ENCODE results near the gene MCM9.

The MCM9 gene

GRCh38 chr6:118860363-118860762 is 74.6 kb downstream of the MCM9 start:
- DNase-seq = no peak

GRCh38 chr6:118859517-118860064 is 75.4 kb downstream of the MCM9 start:
- no peak for DNase-seq

- no peak for DNase-seq
Observed at GRCh38 chr6:118856301-118856700, 78.7 kb downstream of the MCM9 start.

- no peak for DNase-seq
Observed at GRCh38 chr6:118853408-118853807, 81.6 kb downstream of the MCM9 start.

GRCh38 chr6:118844915-118845314 is 90.0 kb downstream of the MCM9 start:
- DNase-seq = no peak

GRCh38 chr6:118843685-118844390 is 91.1 kb downstream of the MCM9 start:
- DNase-seq = no peak

GRCh38 chr6:118830691-118831090 is 104.3 kb downstream of the MCM9 start:
- DNase-seq = no peak

- no peak for DNase-seq
Observed at GRCh38 chr6:118829817-118830478, 105.0 kb downstream of the MCM9 start.

GRCh38 chr6:118826096-118826495 is 108.9 kb downstream of the MCM9 start:
- no peak for DNase-seq

GRCh38 chr6:118825661-118826060 is 109.3 kb downstream of the MCM9 start:
- DNase-seq = no peak

GRCh38 chr6:118815495-118815894 is 119.5 kb downstream of the MCM9 start:
- DNase-seq = no peak

GRCh38 chr6:118813775-118814174 is 121.2 kb downstream of the MCM9 start:
- DNase-seq = no peak

GRCh38 chr6:118812970-118813369 is 122.0 kb downstream of the MCM9 start:
- DNase-seq = no peak

GRCh38 chr6:118810420-118811027 is 124.4 kb downstream of the MCM9 start:
- peak; percentile 67 for DNase-seq

- no peak for DNase-seq
Observed at GRCh38 chr6:118808793-118809638, 125.9 kb downstream of the MCM9 start.

- no peak for DNase-seq
Observed at GRCh38 chr6:118804091-118804490, 130.9 kb downstream of the MCM9 start.

- no peak for DNase-seq
Observed at GRCh38 chr6:118801257-118801656, 133.7 kb downstream of the MCM9 start.

- DNase-seq = peak; percentile 81
Observed at GRCh38 chr6:118800394-118801071, 134.4 kb downstream of the MCM9 start.

- DNase-seq = no peak
Observed at GRCh38 chr6:118799826-118800225, 135.1 kb downstream of the MCM9 start.

- peak; percentile 69 for DNase-seq
Observed at GRCh38 chr6:118796548-118796947, 138.4 kb downstream of the MCM9 start.

- no peak for DNase-seq
Observed at GRCh38 chr6:118791499-118791898, 143.5 kb downstream of the MCM9 start.

GRCh38 chr6:118789954-118790353 is 145.0 kb downstream of the MCM9 start:
- DNase-seq = no peak
